HEK293 (cell line): ENCODE results near the gene TMEM256.

ENCODE experiments used
- AEBP2 ChIP-seq: fragments of 450-650 bp; formaldehyde crosslinking; IDR thresholded peaks from 2 replicates; pipeline ENCODE4 v1.5.1; 2016; ENCODE audit warnings: missing biosample characterization, missing genetic modification characterization, borderline replicate concordance
- GLIS1 ChIP-seq: fragments of 450-650 bp; formaldehyde crosslinking; IDR thresholded peaks from 2 replicates; pipeline ENCODE4 v1.5.1; 2016; ENCODE audit warnings: missing biosample characterization, missing genetic modification characterization
- HOXD13 ChIP-seq: sonication (generic); formaldehyde crosslinking; IDR thresholded peaks from 2 replicates; pipeline ENCODE4 v1.8.0; 2022; ENCODE audit warnings: missing genetic modification reagents, borderline replicate concordance
- KLF8 ChIP-seq: fragments of 450-650 bp; formaldehyde crosslinking; IDR thresholded peaks from 2 replicates; pipeline ENCODE4 v1.5.1; 2016; ENCODE audit warnings: missing biosample characterization, missing genetic modification characterization
- KLF9 ChIP-seq: fragments of 450-650 bp; formaldehyde crosslinking; IDR thresholded peaks from 2 replicates; pipeline ENCODE4 v1.5.1; 2016; ENCODE audit warnings: missing biosample characterization, missing genetic modification characterization, low read depth
- MEIS1 ChIP-seq: sonication (generic); formaldehyde crosslinking; IDR thresholded peaks from 2 replicates; pipeline ENCODE4 v1.8.1; 2022; ENCODE audit warnings: missing genetic modification reagents, mild to moderate bottlenecking, borderline replicate concordance
- OSR2 ChIP-seq: fragments of 450-650 bp; formaldehyde crosslinking; IDR thresholded peaks from 2 replicates; pipeline ENCODE4 v1.5.1; 2016; ENCODE audit warnings: missing biosample characterization, missing genetic modification characterization
- PATZ1 ChIP-seq: fragments of 450-650 bp; formaldehyde crosslinking; IDR thresholded peaks from 2 replicates; pipeline ENCODE4 v1.5.1; 2016; ENCODE audit warnings: missing biosample characterization, missing genetic modification characterization
- PRDM1 ChIP-seq: fragments of 450-650 bp; formaldehyde crosslinking; IDR thresholded peaks from 2 replicates; pipeline ENCODE4; 2016; ENCODE audit warnings: missing biosample characterization, missing genetic modification characterization
- WT1 ChIP-seq: fragments of 450-650 bp; formaldehyde crosslinking; IDR thresholded peaks from 2 replicates; pipeline ENCODE4 v1.5.1; 2016; ENCODE audit warnings: missing biosample characterization, missing genetic modification characterization
- YY2 ChIP-seq: fragments of 450-650 bp; formaldehyde crosslinking; IDR thresholded peaks from 2 replicates; pipeline ENCODE4 v1.5.1; 2016; ENCODE audit warnings: missing biosample characterization, missing genetic modification characterization
- ZBTB17 ChIP-seq: fragments of 450-650 bp; formaldehyde crosslinking; IDR thresholded peaks from 2 replicates; pipeline ENCODE4 v1.5.1; 2016; ENCODE audit warnings: missing biosample characterization, missing genetic modification characterization
- ZNF10 ChIP-seq: fragments of 450-650 bp; formaldehyde crosslinking; IDR thresholded peaks from 2 replicates; pipeline ENCODE4 v1.5.1; 2017; ENCODE audit warnings: missing biosample characterization, missing genetic modification characterization
- ZNF202 ChIP-seq: fragments of 450-650 bp; formaldehyde crosslinking; IDR thresholded peaks from 2 replicates; pipeline ENCODE4 v1.5.1; 2016; ENCODE audit warnings: missing biosample characterization, missing genetic modification characterization, borderline replicate concordance
- ZNF302 ChIP-seq: fragments of 450-650 bp; formaldehyde crosslinking; IDR thresholded peaks from 2 replicates; pipeline ENCODE4 v1.5.1; 2016; ENCODE audit warnings: missing biosample characterization, missing genetic modification characterization, low read depth
- ZNF394 ChIP-seq: fragments of 450-650 bp; formaldehyde crosslinking; IDR thresholded peaks from 2 replicates; pipeline ENCODE4 v1.5.1; 2016; ENCODE audit warnings: missing biosample characterization, missing genetic modification characterization, mild to moderate bottlenecking, moderate library complexity, borderline replicate concordance
- ZNF473 ChIP-seq: fragments of 450-650 bp; formaldehyde crosslinking; IDR thresholded peaks from 2 replicates; pipeline ENCODE4 v1.5.1; 2017; ENCODE audit warnings: missing biosample characterization, missing genetic modification characterization
- ZNF549 ChIP-seq: fragments of 450-650 bp; IDR thresholded peaks from 2 replicates; pipeline ENCODE4 v1.5.1; 2018; ENCODE audit warnings: missing biosample characterization, missing genetic modification characterization, mild to moderate bottlenecking, inconsistent platforms, moderate library complexity
- ZNF555 ChIP-seq: fragments of 450-650 bp; formaldehyde crosslinking; conservative IDR thresholded peaks from 2 replicates; pipeline ENCODE4 v1.5.1; 2017; ENCODE audit warnings: missing biosample characterization, mild to moderate bottlenecking, missing genetic modification characterization, inconsistent platforms
- ZNF596 ChIP-seq: fragments of 450-650 bp; IDR thresholded peaks from 2 replicates; pipeline ENCODE4 v1.5.0; 2018; ENCODE audit warnings: missing biosample characterization, mild to moderate bottlenecking, missing genetic modification characterization, moderate library complexity
- ZNF658 ChIP-seq: fragments of 450-650 bp; formaldehyde crosslinking; IDR thresholded peaks from 2 replicates; pipeline ENCODE4; 2016; ENCODE audit warnings: missing biosample characterization, missing genetic modification characterization
- ZNF747 ChIP-seq: fragments of 450-650 bp; formaldehyde crosslinking; IDR thresholded peaks from 2 replicates; pipeline ENCODE4 v1.5.1; 2016; ENCODE audit warnings: missing biosample characterization, missing genetic modification characterization
- ZNF777 ChIP-seq: fragments of 450-650 bp; formaldehyde crosslinking; IDR thresholded peaks from 2 replicates; pipeline ENCODE4 v1.5.1; 2017; ENCODE audit warnings: missing biosample characterization, missing genetic modification characterization, borderline replicate concordance
- ZNF791 ChIP-seq: fragments of 450-650 bp; formaldehyde crosslinking; IDR thresholded peaks from 2 replicates; pipeline ENCODE4 v1.5.1; 2016; ENCODE audit warnings: missing biosample characterization, missing genetic modification characterization
- ZNF830 ChIP-seq: fragments of 450-650 bp; IDR thresholded peaks from 2 replicates; pipeline ENCODE4 v1.5.0; 2018; ENCODE audit warnings: missing biosample characterization, missing genetic modification characterization, low read depth, mild to moderate bottlenecking, moderate library complexity
- ZNF843 ChIP-seq: fragments of 450-650 bp; formaldehyde crosslinking; IDR thresholded peaks from 2 replicates; pipeline ENCODE4 v1.5.1; 2016; ENCODE audit warnings: missing biosample characterization, missing genetic modification characterization
- ZXDB ChIP-seq: fragments of 450-650 bp; formaldehyde crosslinking; IDR thresholded peaks from 2 replicates; pipeline ENCODE4 v1.5.1; 2016; ENCODE audit warnings: missing biosample characterization, missing genetic modification characterization
- TF ChIP-seq, protein P1 (sequence below): fragments of 450-650 bp; formaldehyde crosslinking; IDR thresholded peaks from 2 replicates; pipeline ENCODE4 v1.5.1; 2016; ENCODE audit warnings: missing biosample characterization, missing genetic modification characterization
- TF ChIP-seq, protein P2 (sequence below): fragments of 450-650 bp; formaldehyde crosslinking; IDR thresholded peaks from 2 replicates; pipeline ENCODE4 v1.5.1; 2016; ENCODE audit warnings: missing biosample characterization, missing genetic modification characterization
- TF ChIP-seq, protein P3 (sequence below): fragments of 450-650 bp; formaldehyde crosslinking; IDR thresholded peaks from 2 replicates; pipeline ENCODE4 v1.5.1; 2017; ENCODE audit warnings: missing biosample characterization, missing genetic modification characterization
- TF ChIP-seq, protein P4 (sequence below): fragments of 450-650 bp; formaldehyde crosslinking; IDR thresholded peaks from 2 replicates; pipeline ENCODE4 v1.5.1; 2016; ENCODE audit warnings: missing biosample characterization, missing genetic modification characterization

TMEM256 gene

GRCh38 chr17:7435676-7436555 is 32.0 kb upstream of the TMEM256 start (continued):
- no peak for TF ChIP-seq HOXD13 (CRISPR knock-in tag)
- no peak for TF ChIP-seq ZNF202 (tag by site-specific recombination)
- no peak; the same call in 1 of the 2 replicates for TF ChIP-seq WT1 (tag by site-specific recombination)
- no peak for TF ChIP-seq ZNF473 (tag by site-specific recombination)
- TF ChIP-seq ZNF791 (tag by site-specific recombination), result no peak
- no peak for TF ChIP-seq ZXDB (tag by site-specific recombination)
- 0 out of 2 replicates have a peak, but pooled peaks have one; percentile 15 for TF ChIP-seq ZBTB17 (tag by site-specific recombination)
- no peak for TF ChIP-seq ZNF555
- TF ChIP-seq ZNF747, result no peak
- TF ChIP-seq MEIS1 (CRISPR knock-in tag), result no peak
- TF ChIP-seq, protein P1, sequence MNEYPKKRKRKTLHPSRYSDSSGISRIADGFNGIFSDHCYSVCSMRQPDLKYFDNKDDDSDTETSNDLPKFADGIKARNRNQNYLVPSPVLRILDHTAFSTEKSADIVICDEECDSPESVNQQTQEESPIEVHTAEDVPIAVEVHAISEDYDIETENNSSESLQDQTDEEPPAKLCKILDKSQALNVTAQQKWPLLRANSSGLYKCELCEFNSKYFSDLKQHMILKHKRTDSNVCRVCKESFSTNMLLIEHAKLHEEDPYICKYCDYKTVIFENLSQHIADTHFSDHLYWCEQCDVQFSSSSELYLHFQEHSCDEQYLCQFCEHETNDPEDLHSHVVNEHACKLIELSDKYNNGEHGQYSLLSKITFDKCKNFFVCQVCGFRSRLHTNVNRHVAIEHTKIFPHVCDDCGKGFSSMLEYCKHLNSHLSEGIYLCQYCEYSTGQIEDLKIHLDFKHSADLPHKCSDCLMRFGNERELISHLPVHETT (tag by site-specific recombination), result no peak
- TF ChIP-seq ZNF596, result no peak
- TF ChIP-seq ZNF777 (tag by site-specific recombination), result no peak
- TF ChIP-seq ZNF10 (tag by site-specific recombination), result no peak
- TF ChIP-seq AEBP2 (tag by site-specific recombination), result no peak
- TF ChIP-seq YY2 (tag by site-specific recombination), result no peak
- no peak for TF ChIP-seq PRDM1
- no peak for TF ChIP-seq ZNF549
- TF ChIP-seq KLF9 (tag by site-specific recombination), result peak; percentile 38; the same call in 1 of the 2 replicates
- no peak for TF ChIP-seq ZNF830 (tag by site-specific recombination)
- no peak for TF ChIP-seq ZNF302 (tag by site-specific recombination)
- TF ChIP-seq ZNF843, result no peak
- peak; percentile 86 for TF ChIP-seq PATZ1
- TF ChIP-seq, protein P2, sequence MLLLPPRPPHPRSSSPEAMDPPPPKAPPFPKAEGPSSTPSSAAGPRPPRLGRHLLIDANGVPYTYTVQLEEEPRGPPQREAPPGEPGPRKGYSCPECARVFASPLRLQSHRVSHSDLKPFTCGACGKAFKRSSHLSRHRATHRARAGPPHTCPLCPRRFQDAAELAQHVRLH, result no peak
- TF ChIP-seq GLIS1 (tag by site-specific recombination), result peak; percentile 16; the same call in 1 of the 2 replicates
- TF ChIP-seq KLF8, result peak; percentile 77
- no peak for TF ChIP-seq OSR2
- TF ChIP-seq ZNF658, result no peak
- TF ChIP-seq ZNF394, result peak; percentile 49; the same call in 1 of the 2 replicates
- TF ChIP-seq, protein P3, sequence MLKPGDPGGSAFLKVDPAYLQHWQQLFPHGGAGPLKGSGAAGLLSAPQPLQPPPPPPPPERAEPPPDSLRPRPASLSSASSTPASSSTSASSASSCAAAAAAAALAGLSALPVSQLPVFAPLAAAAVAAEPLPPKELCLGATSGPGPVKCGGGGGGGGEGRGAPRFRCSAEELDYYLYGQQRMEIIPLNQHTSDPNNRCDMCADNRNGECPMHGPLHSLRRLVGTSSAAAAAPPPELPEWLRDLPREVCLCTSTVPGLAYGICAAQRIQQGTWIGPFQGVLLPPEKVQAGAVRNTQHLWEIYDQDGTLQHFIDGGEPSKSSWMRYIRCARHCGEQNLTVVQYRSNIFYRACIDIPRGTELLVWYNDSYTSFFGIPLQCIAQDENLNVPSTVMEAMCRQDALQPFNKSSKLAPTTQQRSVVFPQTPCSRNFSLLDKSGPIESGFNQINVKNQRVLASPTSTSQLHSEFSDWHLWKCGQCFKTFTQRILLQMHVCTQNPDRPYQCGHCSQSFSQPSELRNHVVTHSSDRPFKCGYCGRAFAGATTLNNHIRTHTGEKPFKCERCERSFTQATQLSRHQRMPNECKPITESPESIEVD (tag by site-specific recombination), result no peak
- TF ChIP-seq, protein P4, sequence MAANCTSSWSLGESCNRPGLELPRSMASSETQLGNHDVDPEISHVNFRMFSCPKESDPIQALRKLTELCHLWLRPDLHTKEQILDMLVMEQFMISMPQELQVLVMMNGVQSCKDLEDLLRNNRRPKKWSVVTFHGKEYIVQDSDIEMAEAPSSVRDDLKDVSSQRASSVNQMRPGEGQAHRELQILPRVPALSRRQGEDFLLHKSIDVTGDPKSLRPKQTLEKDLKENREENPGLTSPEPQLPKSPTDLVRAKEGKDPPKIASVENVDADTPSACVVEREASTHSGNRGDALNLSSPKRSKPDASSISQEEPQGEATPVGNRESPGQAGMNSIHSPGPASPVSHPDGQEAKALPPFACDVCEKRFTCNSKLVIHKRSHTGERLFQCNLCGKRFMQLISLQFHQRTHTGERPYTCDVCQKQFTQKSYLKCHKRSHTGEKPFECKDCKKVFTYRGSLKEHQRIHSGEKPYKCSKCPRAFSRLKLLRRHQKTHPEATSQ (tag by site-specific recombination), result no peak
